NCI-H1694 (cell line): Measurements from ENCODE around the gene RANBP9.

Source experiments
- DNase-seq: peaks from one replicate; lab custom pipeline; 2025; lab: John Stamatoyannopoulos, UW

The RANBP9 gene

DNA sequence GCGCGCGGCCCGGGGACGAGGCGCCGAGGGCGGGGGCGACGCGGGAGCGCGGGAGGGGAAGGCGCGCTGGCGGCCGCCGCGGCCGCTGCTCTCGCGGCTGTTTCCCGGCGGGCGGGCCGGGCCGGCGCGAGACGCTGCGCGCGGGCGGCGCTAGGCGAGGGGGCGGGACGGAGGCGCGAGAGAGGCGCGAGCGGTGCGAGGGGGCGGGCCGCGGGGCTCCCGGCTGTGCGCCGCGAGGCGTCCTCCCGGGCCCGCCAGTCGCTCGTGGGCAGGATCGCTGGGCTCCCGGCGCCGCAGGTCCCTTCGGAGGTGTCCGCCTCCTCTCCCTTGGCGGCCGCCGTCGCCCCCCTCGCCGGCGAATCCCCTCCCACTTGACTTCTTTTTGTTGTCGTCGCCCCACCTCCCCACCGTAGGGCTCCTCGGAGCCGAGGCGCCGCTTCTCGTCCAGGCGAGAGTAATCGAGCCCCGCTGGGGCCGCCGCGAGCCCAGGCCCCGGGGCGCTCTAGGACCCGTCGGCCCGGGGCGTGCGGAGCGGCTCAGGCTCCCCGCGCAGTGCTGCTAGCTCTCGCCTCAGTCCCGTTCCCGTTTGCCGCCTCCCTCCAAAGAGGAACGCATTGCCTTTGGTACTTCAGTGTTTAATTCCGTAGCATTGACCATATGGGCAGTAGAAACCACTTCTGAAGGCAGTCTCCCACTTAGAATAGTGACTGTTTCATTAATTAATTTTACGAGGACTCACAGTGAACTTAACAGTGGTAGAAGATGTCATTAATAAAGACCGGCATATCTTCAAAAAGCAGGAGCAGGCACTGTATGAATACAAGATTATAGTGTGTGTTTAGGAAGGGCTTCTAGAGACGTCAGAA is at the start of gene RANBP9:
RANBP9 (minus strand) TSS at position 103 of the 866 bp plus-strand sequence. CDS start 330 bp downstream, outside the sequence.
- peak; percentile 69 for DNase-seq

DNA sequence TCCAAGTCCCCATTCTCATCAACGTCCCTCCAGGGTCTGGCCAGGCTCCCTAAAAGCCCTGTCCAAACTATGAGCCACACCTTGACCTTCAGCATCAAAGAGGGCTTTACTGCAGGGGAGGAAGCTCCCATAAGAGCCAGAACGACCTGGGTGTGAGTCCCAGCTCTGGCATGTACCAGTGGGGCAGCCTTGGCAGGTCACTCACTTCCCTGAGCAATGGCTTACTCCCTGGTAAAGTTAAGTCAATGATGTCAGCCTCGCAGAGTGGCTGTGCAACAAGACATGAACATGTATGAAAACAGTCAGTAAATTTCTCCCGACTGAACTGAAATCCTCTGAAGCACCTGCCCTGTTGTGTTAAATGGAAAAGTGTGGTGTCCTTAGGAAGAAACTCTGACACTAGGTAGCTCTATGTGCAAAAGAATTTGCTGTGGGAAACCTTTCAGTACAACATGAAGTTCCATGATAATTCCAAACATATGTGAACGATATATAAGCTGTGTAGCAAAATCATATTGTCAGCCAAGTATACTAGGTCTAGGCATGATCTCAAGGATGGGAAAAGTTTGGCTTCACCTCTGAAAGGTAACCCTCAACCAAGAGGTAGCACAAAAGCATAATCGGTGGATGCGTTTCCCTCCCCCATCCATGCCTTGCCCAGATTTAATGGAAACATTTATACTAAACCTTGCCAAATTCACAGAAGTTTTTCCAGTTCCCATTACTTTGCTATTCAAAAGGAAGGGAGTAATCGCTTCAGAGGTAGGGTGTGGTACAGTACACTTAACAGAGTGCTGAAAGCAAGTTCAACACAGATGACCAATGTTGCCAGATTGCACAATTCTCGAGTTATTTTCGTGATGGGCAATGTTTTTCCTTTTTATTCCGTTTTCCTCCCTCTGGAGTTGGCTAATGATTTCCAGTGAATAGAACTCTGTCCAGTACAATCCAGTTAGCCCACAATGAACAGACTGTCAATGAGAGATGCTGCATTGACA is 49.0 kb upstream of the RANBP9 start:
- DNase-seq: no peak

DNA sequence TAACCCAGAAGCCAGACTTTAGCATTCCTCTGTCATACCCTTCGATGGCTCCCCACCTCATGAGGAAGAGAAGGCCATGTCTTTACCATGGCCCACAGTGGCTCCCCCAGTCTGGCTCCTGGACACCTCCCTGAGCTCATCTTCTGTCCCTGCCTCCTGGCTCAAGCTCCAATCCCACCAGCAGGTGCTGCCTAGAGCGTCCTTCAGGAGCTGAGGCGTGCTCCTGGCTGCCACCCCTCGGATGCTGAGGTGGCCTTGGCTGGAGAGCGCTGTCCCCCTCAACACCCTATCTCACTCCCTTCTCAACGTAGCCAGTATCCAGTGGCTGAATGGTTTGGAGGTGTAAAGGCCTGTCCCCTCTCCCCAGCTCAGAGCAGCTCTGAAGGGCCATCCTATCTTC is 47.4 kb upstream of the RANBP9 start:
- no peak for DNase-seq

DNA sequence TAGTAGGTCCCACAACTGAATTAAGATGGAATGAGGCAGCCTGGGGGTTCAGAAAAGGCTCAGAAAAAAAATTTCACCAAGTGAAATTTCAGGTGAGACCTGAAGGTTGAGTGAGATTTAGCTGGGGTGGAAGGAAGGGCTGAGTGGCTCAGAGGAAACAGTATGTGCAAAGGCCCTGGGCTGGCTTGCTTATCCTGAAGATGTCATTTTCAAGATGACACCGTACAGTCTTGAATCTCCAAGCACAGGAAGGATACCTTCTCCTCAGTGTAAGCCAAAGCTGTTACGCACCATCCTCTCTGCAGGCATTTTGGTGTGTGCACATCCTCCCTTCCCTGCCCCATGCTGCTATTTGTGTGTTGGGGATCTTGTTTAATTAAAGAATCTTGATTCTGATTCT is 43.0 kb upstream of the RANBP9 start:
- DNase-seq: no peak

DNA sequence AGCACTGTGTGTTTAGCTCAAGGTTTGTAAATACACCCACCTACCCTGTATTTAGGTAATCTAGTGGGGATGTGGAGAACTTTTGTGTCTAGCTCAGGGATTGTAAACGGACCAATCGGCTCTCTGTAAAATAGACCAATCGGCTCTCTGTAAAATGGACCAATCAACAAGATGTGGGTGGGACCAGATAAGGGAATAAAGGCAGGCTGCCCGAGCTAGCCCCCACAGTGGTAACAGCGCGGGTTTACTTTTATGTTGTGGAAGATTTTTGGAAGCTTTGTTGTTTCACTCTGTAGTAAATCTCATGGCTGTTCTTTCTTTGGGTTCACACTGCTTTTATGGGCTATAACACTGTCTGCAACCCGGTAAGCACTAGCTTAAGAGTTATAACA is 32.1 kb upstream of the RANBP9 start:
- DNase-seq: no peak

DNA sequence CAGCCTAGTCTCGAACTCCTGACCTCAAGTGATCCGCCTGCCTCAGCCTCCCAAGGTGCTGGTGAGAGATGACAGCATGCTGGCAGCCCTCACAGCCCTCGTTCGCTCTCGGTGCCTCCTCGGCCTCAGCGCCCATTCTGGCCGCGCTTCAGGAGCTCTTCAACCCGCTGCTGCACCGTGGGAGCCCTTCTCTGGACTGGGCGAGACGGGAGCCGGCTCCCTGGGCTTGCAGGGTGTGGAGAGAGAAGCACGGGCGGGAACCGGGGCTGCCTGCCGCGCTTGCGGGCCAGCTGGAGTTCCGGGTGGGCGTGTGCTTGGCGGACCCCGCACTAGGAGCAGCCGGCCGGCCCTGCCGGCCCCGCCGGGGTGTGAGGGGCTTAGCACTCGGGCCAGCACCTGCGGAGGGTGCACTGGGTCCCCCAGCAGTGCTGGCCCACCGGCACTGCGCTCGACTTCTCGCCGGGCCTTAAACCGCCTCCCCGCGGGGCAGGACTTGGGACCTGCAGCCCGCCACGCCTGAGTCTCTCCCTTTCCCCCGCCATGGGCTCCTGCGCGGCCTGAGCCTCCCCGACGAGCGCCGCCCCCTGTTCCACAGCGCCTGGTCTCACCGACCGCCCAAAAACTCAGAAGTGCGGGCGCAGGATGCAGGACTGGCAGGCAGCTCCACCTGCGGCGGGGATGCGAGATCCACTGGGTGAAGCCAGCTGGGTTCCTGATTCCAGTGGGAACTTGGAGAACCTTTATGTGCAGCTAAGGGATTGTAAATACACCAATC is 31.5 kb upstream of the RANBP9 start:
- DNase-seq: no peak

DNA sequence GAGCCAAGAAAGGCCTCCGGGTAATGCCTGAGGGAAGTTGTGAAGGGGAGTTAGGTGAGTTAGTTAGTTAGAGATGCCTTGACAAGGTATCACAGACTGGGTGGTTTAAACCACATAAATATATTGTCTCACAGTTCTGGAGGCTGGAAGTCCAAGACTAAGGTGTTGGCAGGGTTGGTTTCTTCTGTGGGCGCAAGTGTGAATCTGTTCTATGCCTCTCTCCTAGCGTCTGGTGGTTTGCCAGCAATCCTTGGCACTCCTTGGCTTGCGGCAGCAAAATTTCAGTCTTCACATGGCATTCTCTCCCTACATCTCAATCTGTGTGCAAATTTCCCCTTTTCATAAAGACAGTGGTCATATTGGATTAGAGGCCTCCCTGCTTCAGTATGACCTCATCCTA is 29.7 kb upstream of the RANBP9 start:
- no peak for DNase-seq

DNA sequence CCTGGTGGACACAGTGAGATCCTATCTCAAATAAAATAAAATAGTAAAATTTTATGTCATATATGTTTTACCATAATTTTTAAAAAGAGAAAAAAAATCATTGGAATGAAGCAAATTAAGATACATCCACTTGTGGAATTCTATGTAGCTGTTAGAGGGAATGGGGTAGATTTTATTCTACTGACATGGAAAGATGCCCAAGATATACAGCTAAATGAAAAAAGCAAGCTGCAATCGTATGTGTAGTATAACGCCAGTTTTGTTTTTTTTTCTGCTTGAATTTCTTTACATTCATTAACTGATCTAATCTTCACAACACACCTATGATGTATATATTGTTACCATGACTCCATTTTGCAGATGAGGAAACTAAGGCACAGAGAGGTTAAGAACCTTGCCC is 23.4 kb upstream of the RANBP9 start:
- DNase-seq: no peak

DNA sequence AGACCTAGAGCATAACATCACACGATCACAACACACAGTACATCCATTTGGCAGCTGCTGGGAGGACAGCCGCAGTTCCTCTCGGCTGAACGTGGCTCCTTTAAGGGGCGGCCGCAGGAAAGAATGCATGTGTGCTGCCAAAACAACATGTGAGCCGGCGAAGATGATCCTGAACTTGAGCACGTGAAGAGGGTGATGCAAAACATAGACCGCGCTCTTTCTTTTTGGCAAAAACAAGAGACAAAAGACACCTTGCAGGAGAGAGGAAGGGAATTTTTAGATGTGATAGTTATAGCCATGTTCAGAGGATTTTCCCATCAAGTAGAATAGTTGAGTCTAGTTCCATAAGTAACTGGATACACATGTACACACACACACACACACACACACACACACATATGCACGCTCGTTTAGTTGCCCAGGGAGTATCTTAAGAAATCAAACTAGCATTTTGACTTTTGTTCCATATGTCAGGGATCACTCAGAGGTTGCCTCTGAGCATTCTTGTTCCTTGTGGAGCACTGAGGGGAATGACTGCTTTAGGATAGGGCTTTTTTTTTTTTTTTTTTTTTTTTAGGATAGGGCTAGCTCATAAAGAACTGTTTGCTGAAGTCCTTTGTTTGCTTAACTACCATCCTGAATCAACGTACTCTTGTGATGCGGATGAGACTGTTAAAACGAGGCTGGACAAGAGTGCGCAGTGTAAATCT is 21.7 kb upstream of the RANBP9 start:
- DNase-seq: no peak

DNA sequence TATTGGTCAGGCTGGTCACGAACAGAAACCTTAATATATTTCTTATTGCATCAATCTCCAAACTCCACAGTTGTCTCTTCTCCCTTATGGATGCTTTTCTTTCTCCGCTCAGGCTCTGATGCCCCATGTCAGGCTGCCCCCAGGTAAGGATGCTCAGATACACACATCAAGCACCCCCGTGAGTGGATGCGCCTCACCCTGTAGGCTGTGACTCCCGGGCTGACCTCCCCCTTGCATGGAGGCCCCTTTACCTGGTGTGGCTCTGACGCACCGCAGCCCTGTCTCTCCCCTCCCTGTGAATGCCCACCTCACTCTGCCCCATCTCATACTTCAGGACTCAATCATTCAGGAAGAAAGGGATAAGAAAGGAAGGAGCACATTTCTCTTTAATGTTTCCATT is 19.1 kb upstream of the RANBP9 start:
- no peak for DNase-seq

DNA sequence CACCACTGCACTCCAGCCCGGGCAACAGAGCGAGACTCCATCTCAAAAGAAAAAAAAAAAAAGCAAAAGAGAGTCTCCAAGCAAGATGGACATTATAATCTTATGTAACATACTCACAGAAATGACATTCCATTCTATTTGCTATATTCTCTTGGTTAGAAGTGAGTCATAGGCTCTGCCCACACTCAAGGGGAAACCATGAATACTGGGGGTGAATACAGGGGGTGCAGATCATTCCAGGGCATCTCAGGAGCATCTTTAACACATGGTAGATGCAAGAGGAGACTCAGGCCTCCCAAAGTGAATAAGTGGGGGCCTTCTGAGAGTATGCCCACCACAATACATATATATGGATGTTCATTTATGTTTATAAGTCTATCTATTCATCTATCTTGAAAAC is 18.3 kb upstream of the RANBP9 start:
- DNase-seq: no peak

DNA sequence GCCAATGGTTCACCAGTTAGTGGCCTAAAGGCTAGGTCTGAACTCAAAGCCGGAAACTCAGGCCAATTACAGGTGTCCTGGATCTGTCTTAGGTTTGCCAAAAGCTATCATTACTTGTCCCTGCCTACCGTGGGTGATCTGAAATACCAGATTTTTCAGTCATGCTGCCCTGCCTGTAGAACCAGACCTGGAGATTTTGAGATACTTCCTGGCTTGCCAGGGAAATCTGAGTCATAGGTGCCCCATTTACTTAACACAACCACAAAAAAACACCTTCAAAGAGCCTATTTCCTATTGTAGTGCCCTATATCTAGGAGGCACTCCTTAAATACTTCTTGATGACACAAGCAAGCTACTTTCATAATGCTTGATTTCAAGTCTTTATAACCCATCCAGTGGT is 13.9 kb upstream of the RANBP9 start:
- DNase-seq: no peak

DNA sequence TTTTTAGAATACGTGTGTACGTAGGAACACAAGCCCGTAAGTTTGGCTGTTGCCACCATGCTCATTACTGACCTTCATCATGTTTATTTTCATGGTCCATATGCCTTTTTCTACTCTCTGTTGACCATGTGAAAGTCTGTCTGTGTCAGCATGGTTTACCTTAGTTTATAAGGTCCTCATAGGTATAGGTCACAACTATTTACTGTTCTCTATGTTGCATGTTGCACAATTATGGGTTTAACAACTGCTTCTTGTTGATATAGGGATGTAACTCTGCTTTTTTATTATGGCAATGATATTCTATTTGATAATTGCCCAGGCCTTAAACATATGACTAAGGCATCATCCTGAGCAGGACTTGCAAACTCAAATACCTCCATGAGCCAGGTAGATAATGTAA is 13.4 kb upstream of the RANBP9 start:
- no peak for DNase-seq

DNA sequence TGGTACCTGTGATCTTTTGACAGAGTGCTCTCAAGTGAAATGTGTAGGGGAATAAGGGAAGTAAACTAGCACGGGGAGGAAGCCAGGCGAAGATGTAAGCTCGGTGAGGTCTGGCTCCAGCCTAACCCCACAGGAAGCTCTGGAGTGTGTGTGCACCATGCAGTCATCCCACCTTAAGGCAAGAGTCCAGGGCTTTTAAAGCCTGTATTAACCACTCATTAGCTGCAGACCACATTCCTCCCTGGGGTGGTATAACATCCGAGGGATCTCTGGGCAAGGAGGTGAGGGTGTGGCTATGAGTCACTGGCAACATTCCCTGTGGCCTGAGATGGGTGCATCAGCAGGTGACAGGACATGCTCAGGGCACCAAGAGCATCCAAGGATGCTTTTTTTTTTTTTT is 12.5 kb upstream of the RANBP9 start:
- no peak for DNase-seq

DNA sequence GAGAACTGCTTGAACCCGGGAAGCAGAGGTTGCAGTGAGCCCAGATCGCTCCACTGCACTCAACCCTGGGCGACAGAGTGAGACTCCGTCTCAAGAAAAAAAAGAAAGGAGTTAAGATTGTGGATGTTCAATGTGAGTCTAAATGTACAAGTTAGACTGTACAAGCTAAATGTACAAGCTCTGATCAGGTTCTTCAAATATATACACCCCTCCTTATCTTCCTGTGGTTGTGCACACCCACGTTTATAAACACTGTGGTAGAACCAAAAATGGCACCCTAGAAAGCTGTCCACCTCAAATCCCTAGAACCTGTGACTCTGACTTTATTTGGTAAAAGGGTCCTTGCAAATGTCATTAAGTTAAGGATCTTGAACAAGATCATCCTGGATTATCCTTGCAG is 11.2 kb upstream of the RANBP9 start:
- DNase-seq: no peak

DNA sequence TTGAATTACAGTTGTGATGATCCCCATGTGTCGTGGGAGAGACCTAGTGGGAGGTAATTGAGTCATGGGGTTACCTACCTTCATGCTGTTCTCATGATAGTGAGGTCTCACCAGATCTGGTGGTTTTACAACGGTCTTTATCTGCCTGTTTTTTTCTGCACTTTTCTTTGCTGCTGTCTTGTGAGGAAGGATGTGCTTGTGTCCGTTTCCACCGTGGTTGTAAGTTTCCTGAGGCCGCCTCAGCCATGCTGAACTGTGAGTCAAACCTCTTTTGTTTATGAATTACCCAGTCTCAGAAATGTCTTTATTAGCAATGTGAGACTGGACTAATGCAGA is 6.5 kb upstream of the RANBP9 start:
- no peak for DNase-seq

DNA sequence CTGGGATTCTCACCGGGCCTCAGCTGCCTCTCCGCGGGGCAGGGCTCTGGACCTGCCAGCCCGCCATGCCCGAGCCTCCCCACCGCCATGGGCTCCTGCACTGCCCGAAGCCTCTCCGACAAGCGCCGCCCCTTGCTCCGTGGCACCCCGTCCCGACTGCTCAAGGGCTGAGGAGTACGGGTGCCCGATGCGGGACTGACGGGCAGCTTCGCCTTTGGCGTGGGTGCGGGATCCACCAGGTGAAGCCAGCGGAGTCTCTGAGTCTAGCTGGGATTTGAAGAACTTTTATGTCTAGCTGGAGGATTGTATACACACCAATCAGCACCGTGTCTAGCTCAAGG is 5.3 kb upstream of the RANBP9 start:
- no peak for DNase-seq

DNA sequence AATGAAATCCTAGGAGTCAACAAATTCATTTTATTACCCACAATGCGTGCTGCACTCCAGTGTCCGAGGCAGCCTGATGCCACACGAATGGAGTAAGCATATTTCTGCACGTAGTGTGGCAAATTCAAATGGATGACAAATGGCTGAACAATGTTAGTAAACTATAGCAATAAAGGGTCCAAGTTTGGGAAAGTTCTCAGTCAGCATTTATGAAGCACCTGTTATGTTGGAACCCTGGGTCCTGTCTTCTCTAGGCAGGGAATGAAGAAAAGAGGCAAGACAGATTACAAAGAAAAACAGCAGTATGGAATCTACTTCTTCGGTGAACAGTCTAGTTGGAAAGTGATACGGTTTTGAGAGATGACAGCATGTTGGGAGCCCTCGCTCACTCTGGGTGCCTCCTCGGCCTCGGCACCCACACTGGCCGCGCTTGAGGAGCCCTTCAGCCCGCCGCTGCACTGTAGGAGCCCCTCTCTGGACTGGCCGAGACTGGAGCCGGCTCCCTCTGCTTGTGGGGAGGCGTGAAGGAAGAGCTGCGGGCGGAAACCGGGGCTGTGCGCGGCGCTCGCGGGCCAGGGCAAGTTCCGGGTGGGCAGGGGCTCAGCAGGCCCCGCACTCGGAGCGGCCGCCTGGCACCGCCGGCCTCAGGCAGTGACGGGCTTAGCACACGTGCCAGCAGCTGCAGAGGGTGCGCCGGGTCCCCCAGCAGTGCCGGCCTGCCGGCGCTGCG is 4.8 kb upstream of the RANBP9 start:
- DNase-seq: no peak

DNA sequence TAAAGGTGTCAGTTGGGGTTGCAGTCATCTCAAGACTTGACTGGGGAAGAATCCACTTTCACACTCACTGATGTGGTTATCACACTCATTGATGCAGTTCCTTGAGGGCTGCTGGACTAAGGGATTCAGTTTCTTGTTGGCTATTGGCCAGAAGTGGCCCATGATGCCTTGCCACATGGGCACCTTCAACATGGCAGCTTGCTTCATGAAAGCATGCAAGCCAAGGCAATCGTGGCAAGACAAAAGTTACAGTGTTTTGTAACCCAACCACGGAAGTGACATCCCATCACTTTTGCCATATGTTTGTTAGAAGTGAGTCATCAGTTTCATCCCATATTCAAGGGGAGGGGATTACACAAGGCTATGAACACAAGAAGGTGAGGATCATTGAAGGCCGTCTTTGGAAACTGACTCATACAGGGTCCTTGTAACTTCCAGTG is 3.8 kb upstream of the RANBP9 start:
- no peak for DNase-seq

DNA sequence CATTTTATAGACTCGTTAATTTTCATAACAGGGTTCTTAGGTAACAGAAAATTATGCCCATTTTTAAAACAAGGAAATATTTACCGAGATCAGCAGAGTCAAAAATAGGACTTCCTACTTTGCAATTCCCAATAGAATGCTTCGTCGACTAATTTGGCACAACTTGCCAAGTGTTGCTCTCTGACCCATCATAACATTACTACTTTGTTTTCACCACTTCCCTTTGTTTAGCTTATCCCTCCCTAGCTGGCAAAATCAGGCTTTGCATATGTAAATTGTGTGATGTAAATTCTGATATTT is 914 bp upstream of the RANBP9 start:
- no peak for DNase-seq

DNA sequence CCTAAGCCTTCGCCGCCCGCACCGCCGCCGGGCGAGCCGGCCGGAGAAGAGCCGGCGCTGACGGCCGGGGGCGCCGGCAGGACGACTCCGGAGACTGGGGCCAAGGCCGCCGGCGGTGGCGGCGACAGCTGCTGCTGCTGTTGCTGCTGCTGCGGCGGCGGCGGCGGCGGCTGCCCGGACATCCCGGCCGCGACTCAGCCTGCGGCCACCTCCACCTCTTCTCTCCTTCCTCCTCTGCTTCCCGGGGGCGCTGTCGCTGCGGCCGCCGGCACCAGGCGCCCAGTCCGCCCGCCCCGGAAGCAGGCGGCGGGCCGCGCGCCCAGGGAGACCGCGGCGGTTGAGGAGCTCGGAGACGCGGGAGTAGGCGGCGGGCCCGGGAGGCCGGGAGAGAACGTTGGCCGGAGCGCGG is 307 bp downstream of the RANBP9 start:
- DNase-seq: no peak
